Natural killer cell (primary cell): ENCODE measurements around the gene TIMP4. TPM values are rescaled to one million over a fixed set of nuclear protein-coding genes. Genes with fewer than 3 reads are reported as not detected.

Experiments
- ATAC-seq, 3 donors: fragments of 150-1000 bp in 2 of 3; fragments of 200-7000 bp in 1 of 3; cut with Tn5 transposase; 1 replicate in 1 of 3; 2 replicates in 2 of 3; pipeline ENCODE4 v1.10.0; 2021; ENCODE audit warnings: mild to moderate bottlenecking in 2 of 3, moderate library complexity in 2 of 3
- DNase-seq, 2 donors: peaks; one replicate each; pipeline versions ENCODE4 v3.0.0 to v3.0.0-alpha.2; 2013 to 2021; ENCODE audit warnings: mixed read lengths in 1 of 2
- H3K27ac ChIP-seq: one replicate; pipeline ENCODE4 v1.5.1; 2013; ENCODE audit warnings: mild to moderate bottlenecking, low read length
- H3K27me3 ChIP-seq: one replicate; pipeline ENCODE4 v1.6.1; 2013; ENCODE audit warnings: low read length; ENCODE audit not compliant: control insufficient read depth, insufficient read depth
- H3K36me3 ChIP-seq: one replicate; pipeline ENCODE4 v1.6.1; 2013; ENCODE audit warnings: low read length; ENCODE audit not compliant: control insufficient read depth, insufficient read depth
- H3K4me1 ChIP-seq: one replicate; pipeline ENCODE4 v1.6.1; 2013; ENCODE audit warnings: low read length; ENCODE audit not compliant: control insufficient read depth, insufficient read depth
- H3K4me3 ChIP-seq: one replicate; pipeline ENCODE4 v1.5.1; 2013; ENCODE audit warnings: low read length
- H3K9me3 ChIP-seq: one replicate; pipeline ENCODE4 v1.6.1; 2013; ENCODE audit warnings: low read length; ENCODE audit not compliant: control insufficient read depth, insufficient read depth
- H3K27ac Mint-ChIP-seq, 2 donors: one replicate each; pipeline ENCODE4 v1.8.0; 2022; ENCODE audit warnings: mild to moderate bottlenecking in 2 of 2, mixed read lengths in 2 of 2, moderate library complexity in 1 of 2
- H3K27me3 Mint-ChIP-seq, 2 donors: one replicate each; pipeline ENCODE4 v1.8.0; 2022; ENCODE audit warnings: low read depth in 2 of 2, mixed read lengths in 2 of 2
- H3K36me3 Mint-ChIP-seq: one replicate; pipeline ENCODE4 v1.8.0; 2022; ENCODE audit warnings: mixed read lengths
- H3K4me1 Mint-ChIP-seq, 2 donors: one replicate each; pipeline ENCODE4 v1.8.0; 2022; ENCODE audit warnings: mixed read lengths in 2 of 2
- H3K4me3 Mint-ChIP-seq: one replicate; pipeline ENCODE4 v1.8.0; 2022; ENCODE audit warnings: mild to moderate bottlenecking, moderate library complexity, mixed read lengths
- H3K9me3 Mint-ChIP-seq, 2 donors: one replicate each; pipeline ENCODE4 v1.8.0; 2022; ENCODE audit warnings: mixed read lengths in 2 of 2
- WGBS: methylation state at CpG from one replicate; pipeline ENCODE4 v1.1.7; 2013; ENCODE audit warnings: missing lambda C conversion rate; ENCODE audit not compliant: insufficient coverage; 5-methylcytosine and 5-hydroxymethylcytosine counted together
- intact Hi-C: fragments of 100-400 bp; cut with micrococcal nuclease; formaldehyde crosslinking; loops from one replicate; pipeline ENCODE4 v1.14.2; 2022
- total RNA-seq, 4 donors: library from RNA; stranded (reverse); fragments of 120-200 nt in 1 of 4; gene quantifications; one replicate each; pipeline versions ENCODE4 v1.2.3 to v1.2.4, GENCODE V29; 2013 to 2022
- TF ChIP-seq, protein P1 (sequence below): fragments of 200-600 bp; IDR thresholded peaks from one replicate; pipeline ENCODE4 v1.8.0; 2022; ENCODE audit warnings: antibody characterized with exemption

TIMP4 gene
- total RNA-seq, 3 donors from 2014 or later (not counting 1 experiment from before 2014, with no cell fraction given), result not detected

DNA sequence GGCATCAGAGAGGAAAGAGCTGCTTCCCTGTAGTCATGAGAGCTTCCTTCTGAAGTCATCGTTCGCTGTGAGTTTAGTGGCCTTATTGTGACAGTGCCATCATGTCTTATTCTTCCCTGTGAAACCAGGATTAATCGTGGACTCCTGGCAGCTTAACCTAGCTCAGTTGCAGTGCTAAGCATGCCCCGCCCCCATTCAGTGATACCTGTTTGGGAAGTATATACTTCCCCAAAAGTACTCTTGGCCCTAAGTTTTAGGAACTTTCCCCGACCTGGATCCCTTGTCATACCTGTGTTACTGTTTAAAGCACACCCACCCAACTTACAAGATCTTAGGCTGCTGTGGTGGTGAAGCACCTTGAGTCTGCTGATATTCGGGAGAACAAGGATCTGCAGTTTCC is 32.1 kb upstream of the TIMP4 start:
- no peak for ATAC-seq
- TF ChIP-seq, protein P1, sequence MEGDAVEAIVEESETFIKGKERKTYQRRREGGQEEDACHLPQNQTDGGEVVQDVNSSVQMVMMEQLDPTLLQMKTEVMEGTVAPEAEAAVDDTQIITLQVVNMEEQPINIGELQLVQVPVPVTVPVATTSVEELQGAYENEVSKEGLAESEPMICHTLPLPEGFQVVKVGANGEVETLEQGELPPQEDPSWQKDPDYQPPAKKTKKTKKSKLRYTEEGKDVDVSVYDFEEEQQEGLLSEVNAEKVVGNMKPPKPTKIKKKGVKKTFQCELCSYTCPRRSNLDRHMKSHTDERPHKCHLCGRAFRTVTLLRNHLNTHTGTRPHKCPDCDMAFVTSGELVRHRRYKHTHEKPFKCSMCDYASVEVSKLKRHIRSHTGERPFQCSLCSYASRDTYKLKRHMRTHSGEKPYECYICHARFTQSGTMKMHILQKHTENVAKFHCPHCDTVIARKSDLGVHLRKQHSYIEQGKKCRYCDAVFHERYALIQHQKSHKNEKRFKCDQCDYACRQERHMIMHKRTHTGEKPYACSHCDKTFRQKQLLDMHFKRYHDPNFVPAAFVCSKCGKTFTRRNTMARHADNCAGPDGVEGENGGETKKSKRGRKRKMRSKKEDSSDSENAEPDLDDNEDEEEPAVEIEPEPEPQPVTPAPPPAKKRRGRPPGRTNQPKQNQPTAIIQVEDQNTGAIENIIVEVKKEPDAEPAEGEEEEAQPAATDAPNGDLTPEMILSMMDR, result no peak
- Mint-ChIP-seq H3K27ac (no peak overlapping the region), H3K27me3 (peaks cover 4 to 15% of the 10 kb centered on the region in 2 donors), H3K9me3 (no peaks in the 10 kb centered on the region), H3K4me1 (peaks cover 0 to 3% of the 10 kb centered on the region in 2 donors), H3K4me3 (no peak overlapping the region), H3K36me3 (no peaks in the 10 kb centered on the region)
- Histone ChIP-seq H3K27ac (no peak overlapping the region), H3K36me3 (no peaks in the 10 kb centered on the region), H3K4me1 (peaks cover 21% of the 10 kb centered on the region), H3K4me3 (no peak overlapping the region), H3K9me3 (no peaks in the 10 kb centered on the region), H3K27me3 (no peaks in the 10 kb centered on the region)
- intact Hi-C loops, result no loop called here
- 88% methylated on average over 6 of the region's 6 CpGs for WGBS
- no peak for DNase-seq

- H3K4me3 Mint-ChIP-seq, result no peak overlapping the region
- intact Hi-C loops, result no loop called here
- DNase-seq, result no peak
- no peaks in the 10 kb centered on the region for H3K36me3 Mint-ChIP-seq
- no peak overlapping the region for H3K27ac Mint-ChIP-seq
- Histone ChIP-seq H3K4me3 (no peak overlapping the region), H3K4me1 (peaks cover 21% of the 10 kb centered on the region), H3K27me3 (no peaks in the 10 kb centered on the region), H3K9me3 (no peaks in the 10 kb centered on the region), H3K36me3 (no peaks in the 10 kb centered on the region), H3K27ac (no peak overlapping the region)
- H3K9me3 Mint-ChIP-seq, result no peaks in the 10 kb centered on the region
- peaks cover 4 to 15% of the 10 kb centered on the region in 2 donors for H3K27me3 Mint-ChIP-seq
- no peak for ATAC-seq
- TF ChIP-seq, protein P1, result no peak
- peaks cover 0 to 3% of the 10 kb centered on the region in 2 donors for H3K4me1 Mint-ChIP-seq
- WGBS, result 95% methylated on average over 7 of the region's 9 CpGs
Observed at GRCh38 chr3:12190221-12190807, 31.6 kb upstream of the TIMP4 start.

- TF ChIP-seq, protein P1, result no peak
- intact Hi-C loops, result no loop called here
- H3K4me1 Mint-ChIP-seq, result peaks cover 0 to 3% of the 10 kb centered on the region in 2 donors
- no peaks in the 10 kb centered on the region for H3K36me3 ChIP-seq
- H3K27me3 Mint-ChIP-seq, result peaks cover 4 to 15% of the 10 kb centered on the region in 2 donors
- no peaks in the 10 kb centered on the region for H3K9me3 ChIP-seq
- no peaks in the 10 kb centered on the region for H3K9me3 Mint-ChIP-seq
- peaks cover 21% of the 10 kb centered on the region for H3K4me1 ChIP-seq
- no peaks in the 10 kb centered on the region for H3K27me3 ChIP-seq
- ATAC-seq (no peak), DNase-seq (no peak)
- H3K27ac ChIP-seq, result no peak overlapping the region
- no peak overlapping the region for H3K4me3 Mint-ChIP-seq
- H3K4me3 ChIP-seq, result no peak overlapping the region
- no peaks in the 10 kb centered on the region for H3K36me3 Mint-ChIP-seq
- 71% methylated on average over 8 of the region's 8 CpGs for WGBS
- H3K27ac Mint-ChIP-seq, result no peak overlapping the region
Observed at GRCh38 chr3:12188681-12189287, 30.1 kb upstream of the TIMP4 start.

- Histone ChIP-seq H3K27ac (peak overlapping the region; percentile 40), H3K36me3 (no peaks in the 10 kb centered on the region), H3K9me3 (no peaks in the 10 kb centered on the region), H3K4me1 (peaks cover 21% of the 10 kb centered on the region), H3K27me3 (no peaks in the 10 kb centered on the region), H3K4me3 (no peak overlapping the region)
- Mint-ChIP-seq H3K9me3 (no peaks in the 10 kb centered on the region), H3K27ac (no peak overlapping the region), H3K27me3 (peaks cover 4 to 15% of the 10 kb centered on the region in 2 donors), H3K4me3 (no peak overlapping the region), H3K36me3 (no peaks in the 10 kb centered on the region), H3K4me1 (peaks cover 0 to 3% of the 10 kb centered on the region in 2 donors)
- ATAC-seq, result peak in 1 of 3 donors; percentile 41
- no peak for DNase-seq
- 61% methylated on average over 3 of the region's 4 CpGs for WGBS
- intact Hi-C loops, result no loop called here
- TF ChIP-seq, protein P1, result no peak
Observed at GRCh38 chr3:12188328-12188648, 29.6 kb upstream of the TIMP4 start.
